Fibroblast of lung (primary cell): ENCODE data around the gene TMEM120B.

ENCODE experiments used
- EZH2 ChIP-seq: IDR thresholded peaks from 2 replicates; pipeline ENCODE4 v1.5.1; 2012; ENCODE audit warnings: low read length, control low read depth, mild to moderate bottlenecking; ENCODE audit errors: missing control alignments
- TF ChIP-seq, protein P1 (sequence below), 2 donors: IDR thresholded peaks in 1 of 2; conservative IDR thresholded peaks in 1 of 2; 1 replicate in 1 of 2; 2 replicates in 1 of 2; pipeline ENCODE4 v1.5.1; 2011 to 2012; ENCODE audit warnings: low read length in 2 of 2, control low read depth in 1 of 2, inconsistent platforms in 1 of 2, low read depth in 1 of 2, mild to moderate bottlenecking in 1 of 2

- TF ChIP-seq EZH2: no peak
- TF ChIP-seq, protein P1, sequence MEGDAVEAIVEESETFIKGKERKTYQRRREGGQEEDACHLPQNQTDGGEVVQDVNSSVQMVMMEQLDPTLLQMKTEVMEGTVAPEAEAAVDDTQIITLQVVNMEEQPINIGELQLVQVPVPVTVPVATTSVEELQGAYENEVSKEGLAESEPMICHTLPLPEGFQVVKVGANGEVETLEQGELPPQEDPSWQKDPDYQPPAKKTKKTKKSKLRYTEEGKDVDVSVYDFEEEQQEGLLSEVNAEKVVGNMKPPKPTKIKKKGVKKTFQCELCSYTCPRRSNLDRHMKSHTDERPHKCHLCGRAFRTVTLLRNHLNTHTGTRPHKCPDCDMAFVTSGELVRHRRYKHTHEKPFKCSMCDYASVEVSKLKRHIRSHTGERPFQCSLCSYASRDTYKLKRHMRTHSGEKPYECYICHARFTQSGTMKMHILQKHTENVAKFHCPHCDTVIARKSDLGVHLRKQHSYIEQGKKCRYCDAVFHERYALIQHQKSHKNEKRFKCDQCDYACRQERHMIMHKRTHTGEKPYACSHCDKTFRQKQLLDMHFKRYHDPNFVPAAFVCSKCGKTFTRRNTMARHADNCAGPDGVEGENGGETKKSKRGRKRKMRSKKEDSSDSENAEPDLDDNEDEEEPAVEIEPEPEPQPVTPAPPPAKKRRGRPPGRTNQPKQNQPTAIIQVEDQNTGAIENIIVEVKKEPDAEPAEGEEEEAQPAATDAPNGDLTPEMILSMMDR (conservative IDR thresholded peaks at IDR 0.05 in 1 of 2, IDR thresholded peaks at IDR 0.05 in 1 of 2; ENCODE audit: low read depth in 1 of 2, low read length in 2 of 2): no peak
Measured at GRCh38 chr12:121802843-121803698, 90.5 kb downstream of the TMEM120B start.
